ENCODE results near the gene RHO. TPM values are rescaled to one million over a fixed set of nuclear protein-coding genes. Genes with fewer than 3 reads are reported as not detected.

The RHO gene
- total RNA-seq, 1 experiment from 2014 or later, result not detected

GRCh38 chr3:129519896-129520715 is 8.3 kb upstream of the RHO start:
- H3K4me1 Mint-ChIP-seq, result peaks cover 4 to 6% of the 10 kb centered on the region in 2 experiments; a peak in 3 of 4 replicates
- H3K23me2 ChIP-seq (ENCODE audit: insufficient read length, low read depth, low read length, poor library complexity, severe bottlenecking), result no peaks in the 10 kb centered on the region
- no peaks in the 10 kb centered on the region for H3K9me3 ChIP-seq (ENCODE audit: control insufficient read depth, low read depth, low read length)
- H3K14ac ChIP-seq (ENCODE audit: insufficient read depth, low read length), result no peak overlapping the region
- no peak overlapping the region for H4K8ac ChIP-seq (replicated peaks; ENCODE audit: insufficient read length, low read depth, low read length)
- H3K36me3 Mint-ChIP-seq (ENCODE audit: insufficient read depth in 1 of 3, low read depth in 3 of 3), result peaks cover 7 to 16% (median 10%) of the 10 kb centered on the region in 3 experiments
- no peaks in the 10 kb centered on the region for H3K79me1 ChIP-seq (ENCODE audit: insufficient read depth, low read depth, low read length, poor library complexity, severe bottlenecking)
- no peak for DNase-seq
- H3K56ac ChIP-seq (ENCODE audit: insufficient read length, low read depth, low read length), result no peak overlapping the region
- H4K20me1 ChIP-seq (ENCODE audit: control insufficient read depth, insufficient read depth, insufficient read length), result no peaks in the 10 kb centered on the region
- no peak overlapping the region for H4K5ac ChIP-seq (ENCODE audit: insufficient read length, low read depth, low read length)
- no peaks in the 10 kb centered on the region for H3K4me1 ChIP-seq (ENCODE audit: insufficient read depth, low read length)
- no peak overlapping the region for H2BK120ac ChIP-seq (ENCODE audit: low read depth, low read length, poor library complexity, severe bottlenecking)
- TF ChIP-seq CTCF (conservative IDR thresholded peaks at IDR 0.05), result no peak
- H4K91ac ChIP-seq (ENCODE audit: insufficient read length, low read depth, low read length), result no peak overlapping the region
- no peak overlapping the region for H3K27ac ChIP-seq (ENCODE audit: insufficient read length, low read depth, low read length)
- H3K9me3 Mint-ChIP-seq, result no peaks in the 10 kb centered on the region
- WGBS (ENCODE audit: extremely low coverage, insufficient read length, low lambda C conversion rate), result no CpG with 5 or more reads among the region's 15 CpGs
- H2BK20ac ChIP-seq (ENCODE audit: low read depth, low read length, poor library complexity, severe bottlenecking), result no peak overlapping the region
- H2BK15ac ChIP-seq (ENCODE audit: low read depth, low read length), result no peak overlapping the region
- H2AK5ac ChIP-seq (ENCODE audit: insufficient read length, low read length), result no peak overlapping the region
- no peak overlapping the region for H2BK5ac ChIP-seq (ENCODE audit: insufficient read length, low read length)
- no peak overlapping the region for H3K23ac ChIP-seq (ENCODE audit: insufficient read length, low read depth, low read length)
- H3K4me2 ChIP-seq (ENCODE audit: insufficient read depth, insufficient read length, low read length), result no peak overlapping the region
- no peak overlapping the region for H3K4me3 Mint-ChIP-seq
- H3K79me2 ChIP-seq (ENCODE audit: insufficient read depth, low read length), result no peaks in the 10 kb centered on the region
- no peak overlapping the region for H3K18ac ChIP-seq (ENCODE audit: insufficient read length, low read depth, low read length)
- H3K9ac ChIP-seq (ENCODE audit: extremely low read depth, insufficient read length, low read length), result no peak overlapping the region
- H3T11ph ChIP-seq (ENCODE audit: low read length), result no peak overlapping the region
- H3K27ac Mint-ChIP-seq, result peak overlapping the region in 1 of 3 experiments; percentile 79; a peak in 1 of 7 replicates
- no peak overlapping the region for H2BK12ac ChIP-seq (ENCODE audit: insufficient read length, low read depth, low read length)
- no peak overlapping the region for H3K4ac ChIP-seq (ENCODE audit: low read depth, low read length)
- no peaks in the 10 kb centered on the region; the same call in 1 of the 2 replicates for H3K27me3 ChIP-seq (ENCODE audit: insufficient read depth, low read length)
- H3K27me3 Mint-ChIP-seq (ENCODE audit: low read depth), result no peaks in the 10 kb centered on the region
- H2AFZ ChIP-seq (ENCODE audit: low read length), result no peak overlapping the region
